SJCRH30 (cell line): Measurements from ENCODE around the gene RBFOX1. TPM values are rescaled to one million over a fixed set of nuclear protein-coding genes. Genes with fewer than 3 reads are reported as not detected.

Experiments
- DNase-seq, 2 experiments: peaks; one replicate each; pipeline ENCODE4 v3.0.0-alpha.2; 2015 to 2020
- H3K27ac ChIP-seq: fragments of 250-450 bp; sonication (Bioruptor Pico); 2 replicates; pipeline ENCODE4 v1.5.1; 2020; ENCODE audit warnings: mild to moderate bottlenecking, moderate library complexity
- H3K27me3 ChIP-seq: fragments of 250-450 bp; sonication (Bioruptor Pico); 2 replicates; pipeline ENCODE4 v1.5.1; 2020; ENCODE audit warnings: mild to moderate bottlenecking, moderate library complexity
- H3K36me3 ChIP-seq: fragments of 250-450 bp; sonication (Bioruptor Pico); 2 replicates; pipeline ENCODE4 v1.5.1; 2020; ENCODE audit warnings: mild to moderate bottlenecking, moderate library complexity
- H3K4me1 ChIP-seq: fragments of 250-450 bp; sonication (Bioruptor Pico); 2 replicates; pipeline ENCODE4 v1.5.1; 2020; ENCODE audit warnings: mild to moderate bottlenecking, moderate library complexity
- H3K4me3 ChIP-seq: fragments of 250-450 bp; sonication (Bioruptor Pico); 2 replicates; pipeline ENCODE4 v1.5.1; 2020; ENCODE audit warnings: mild to moderate bottlenecking, moderate library complexity
- H3K9me3 ChIP-seq: fragments of 250-450 bp; sonication (Bioruptor Pico); replicated peaks from 2 replicates; pipeline ENCODE4 v1.5.1; 2020; ENCODE audit warnings: mild to moderate bottlenecking, moderate library complexity
- total RNA-seq: library from RNA; depleted of rRNA; stranded (reverse); fragments of >200 nt; shearing (Covaris generic); gene quantifications from 2 replicates; pipeline ENCODE4 v1.2.3, GENCODE V29; 2014

The RBFOX1 gene
- total RNA-seq, 1 experiment from 2014 or later: 11.6 TPM

DNA sequence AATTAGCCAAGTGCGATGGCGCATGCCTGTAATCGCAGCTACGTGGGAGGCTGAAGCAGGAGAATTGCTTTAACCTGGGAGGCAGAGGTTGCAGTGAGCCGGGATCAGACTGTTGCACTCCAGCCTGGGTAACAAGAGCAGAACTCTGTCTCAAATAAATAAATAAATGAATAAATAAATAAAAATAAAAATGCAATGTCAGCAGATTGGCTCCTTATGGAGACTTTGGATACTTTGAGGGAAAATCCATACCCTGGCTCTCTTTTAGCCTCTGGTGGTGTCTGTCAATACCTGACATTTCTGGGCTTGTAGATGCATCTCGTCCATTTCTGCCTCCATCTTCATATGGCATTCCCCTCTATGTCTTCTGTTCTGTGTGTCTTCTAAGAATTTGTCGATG lies 66.7 kb downstream of the RBFOX1 start:
- no peaks in the 10 kb centered on the region for H3K36me3 ChIP-seq
- H3K27ac ChIP-seq: no peak overlapping the region
- no peaks in the 10 kb centered on the region for H3K9me3 ChIP-seq
- H3K4me3 ChIP-seq: no peak overlapping the region
- H3K27me3 ChIP-seq: no peaks in the 10 kb centered on the region
- DNase-seq: no peak
- peaks cover 47% of the 10 kb centered on the region for H3K4me1 ChIP-seq

DNA sequence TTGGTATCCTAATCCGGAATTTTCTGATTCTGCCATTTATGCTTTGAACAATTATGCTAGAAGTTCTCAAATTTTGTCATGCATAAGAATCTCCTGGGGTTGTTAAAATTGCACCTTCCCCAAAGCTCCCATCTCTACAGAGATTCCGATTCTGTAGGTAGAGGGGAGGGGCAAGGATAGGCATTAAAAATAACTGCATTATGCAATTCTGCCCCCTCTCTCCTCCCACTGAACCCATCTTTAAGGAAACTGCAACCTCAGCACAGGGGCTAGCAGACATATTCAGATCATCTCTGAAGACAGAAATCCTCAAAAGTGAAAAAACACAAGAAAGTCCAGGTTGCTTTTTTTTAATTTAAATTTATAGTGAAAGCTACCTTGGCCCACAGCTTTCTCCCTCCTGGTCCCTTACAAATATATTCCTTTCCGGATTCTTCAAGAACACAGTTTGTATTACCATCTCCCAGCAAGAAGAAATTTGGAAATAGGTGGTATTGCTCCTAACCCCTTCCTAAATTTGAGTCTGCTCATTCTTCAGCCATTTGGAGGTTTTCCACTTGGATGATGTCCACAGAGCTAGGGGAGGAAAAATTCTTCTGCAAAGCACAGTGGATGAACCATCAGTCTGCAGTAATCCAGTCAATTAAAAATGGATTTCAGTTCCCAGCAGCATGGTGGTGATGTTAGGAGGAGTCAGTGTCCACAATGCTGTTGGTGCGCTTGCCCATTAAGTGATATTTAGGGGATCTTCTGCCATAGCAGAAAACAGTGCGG lies 67.7 kb downstream of the RBFOX1 start:
- Histone ChIP-seq H3K4me3 (no peak overlapping the region), H3K9me3 (no peaks in the 10 kb centered on the region), H3K36me3 (no peaks in the 10 kb centered on the region), H3K27me3 (no peaks in the 10 kb centered on the region), H3K27ac (no peak overlapping the region), H3K4me1 (peaks cover 43% of the 10 kb centered on the region)
- no peak for DNase-seq

DNA sequence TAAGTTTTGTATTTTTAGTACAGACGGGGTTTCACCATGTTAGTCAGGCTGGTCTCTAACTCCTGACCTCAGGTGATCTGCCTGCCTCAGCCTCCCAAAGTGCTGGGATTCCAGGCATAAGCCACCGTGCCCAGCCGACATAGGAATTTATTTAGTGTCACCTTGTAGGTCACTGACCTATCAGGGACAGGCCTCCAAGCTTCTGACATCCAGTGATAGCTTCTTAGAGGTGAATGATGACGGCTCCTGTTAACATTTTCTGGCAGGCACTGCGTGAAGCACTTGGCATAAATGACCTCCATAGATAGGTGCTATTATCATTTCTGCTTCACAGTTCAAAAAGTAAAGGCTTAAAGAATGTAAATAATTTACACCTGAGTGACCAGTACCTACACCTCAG lies 71.6 kb downstream of the RBFOX1 start:
- no peaks in the 10 kb centered on the region for H3K36me3 ChIP-seq
- no peak for DNase-seq
- no peaks in the 10 kb centered on the region for H3K9me3 ChIP-seq
- H3K27me3 ChIP-seq: no peaks in the 10 kb centered on the region
- H3K4me3 ChIP-seq: no peak overlapping the region
- peak overlapping the region; percentile 63 for H3K27ac ChIP-seq
- peaks cover 19% of the 10 kb centered on the region for H3K4me1 ChIP-seq

DNA sequence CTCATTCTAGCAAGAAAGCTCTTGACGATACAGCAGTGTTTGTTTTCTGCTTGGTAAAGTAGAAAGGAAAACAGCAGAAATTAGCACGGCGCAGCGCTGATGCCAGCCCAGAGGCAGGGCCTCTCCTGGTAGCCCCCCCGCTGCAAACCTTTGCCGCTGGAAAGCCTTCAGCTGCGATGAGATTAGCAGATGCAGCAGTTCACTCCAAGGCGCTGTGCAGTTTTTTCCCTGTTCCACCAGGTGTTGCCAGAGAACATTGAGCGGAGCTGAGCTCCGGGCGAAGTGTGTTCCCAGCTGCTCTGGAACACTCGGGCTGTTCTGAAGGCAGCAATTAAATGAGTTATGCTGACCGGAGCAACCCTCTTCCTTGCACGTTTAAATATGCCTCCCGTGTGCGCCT lies 72.5 kb downstream of the RBFOX1 start:
- Histone ChIP-seq H3K27ac (peak overlapping the region; percentile 63), H3K27me3 (no peaks in the 10 kb centered on the region), H3K4me3 (peak overlapping the region; percentile 49), H3K4me1 (peaks cover 14% of the 10 kb centered on the region), H3K36me3 (no peaks in the 10 kb centered on the region), H3K9me3 (no peaks in the 10 kb centered on the region)
- DNase-seq: peak; percentile 88 to 93

DNA sequence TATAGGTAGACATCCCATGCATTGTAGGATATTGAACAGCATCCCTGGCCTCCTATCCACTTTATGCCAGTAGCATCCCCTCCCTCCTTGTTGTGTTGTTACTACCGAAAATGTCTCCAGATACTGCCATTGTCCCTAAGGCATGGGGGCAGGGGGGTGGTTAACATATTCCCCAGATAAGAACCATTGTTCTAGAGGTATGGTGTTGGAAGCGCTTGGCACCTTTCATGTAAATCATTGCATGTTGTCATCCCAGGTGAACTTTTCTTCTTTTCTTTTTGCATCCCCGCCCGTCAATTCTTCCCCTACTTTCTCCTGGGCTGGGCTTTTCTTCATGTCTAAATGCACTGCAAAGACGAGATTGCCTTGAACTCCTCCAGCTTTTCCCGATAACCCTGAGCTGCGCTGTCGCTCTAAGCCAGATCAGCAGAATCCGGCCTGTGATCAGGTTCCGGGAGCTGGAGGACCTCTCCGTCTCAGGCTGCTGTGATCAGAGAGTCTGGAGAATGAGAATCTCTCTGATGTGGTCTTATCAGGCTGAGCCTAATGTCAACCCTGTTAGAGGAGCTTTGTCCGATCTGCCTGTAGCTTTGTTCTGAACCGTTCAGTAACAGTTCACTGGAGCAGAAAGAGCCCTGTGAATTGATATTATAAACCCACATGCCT lies 76.2 kb downstream of the RBFOX1 start:
- Histone ChIP-seq H3K4me1 (peaks cover 14% of the 10 kb centered on the region), H3K36me3 (no peaks in the 10 kb centered on the region)
- DNase-seq: no peak

DNA sequence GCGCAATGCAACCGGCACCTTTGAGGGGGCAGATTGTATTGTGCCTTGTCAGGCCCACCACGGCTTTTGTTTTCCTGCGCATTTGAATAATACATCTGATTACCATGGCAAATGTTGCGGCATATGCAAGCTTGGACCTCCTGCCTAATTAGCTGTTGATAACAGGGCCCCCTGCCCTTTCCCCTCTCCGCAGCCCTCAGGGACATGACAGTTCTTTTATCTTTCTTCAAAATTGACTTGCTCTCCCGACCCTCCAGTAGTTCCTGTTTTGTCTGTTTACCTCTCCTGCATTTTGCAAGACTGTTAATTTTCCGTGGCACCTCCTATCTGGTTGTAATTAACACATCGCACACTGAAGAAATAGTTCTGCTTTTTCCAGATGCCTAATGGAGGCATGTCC lies 86.8 kb downstream of the RBFOX1 start:
- Histone ChIP-seq H3K36me3 (no peaks in the 10 kb centered on the region), H3K9me3 (no peaks in the 10 kb centered on the region), H3K27me3 (no peaks in the 10 kb centered on the region), H3K4me1 (no peaks in the 10 kb centered on the region), H3K4me3 (no peak overlapping the region), H3K27ac (no peak overlapping the region)
- DNase-seq: no peak

More for the DNA sequence above, 76.2 kb downstream of the RBFOX1 start:
- Histone ChIP-seq H3K9me3 (no peaks in the 10 kb centered on the region), H3K27me3 (no peaks in the 10 kb centered on the region), H3K4me3 (no peak overlapping the region), H3K27ac (no peak overlapping the region)

DNA sequence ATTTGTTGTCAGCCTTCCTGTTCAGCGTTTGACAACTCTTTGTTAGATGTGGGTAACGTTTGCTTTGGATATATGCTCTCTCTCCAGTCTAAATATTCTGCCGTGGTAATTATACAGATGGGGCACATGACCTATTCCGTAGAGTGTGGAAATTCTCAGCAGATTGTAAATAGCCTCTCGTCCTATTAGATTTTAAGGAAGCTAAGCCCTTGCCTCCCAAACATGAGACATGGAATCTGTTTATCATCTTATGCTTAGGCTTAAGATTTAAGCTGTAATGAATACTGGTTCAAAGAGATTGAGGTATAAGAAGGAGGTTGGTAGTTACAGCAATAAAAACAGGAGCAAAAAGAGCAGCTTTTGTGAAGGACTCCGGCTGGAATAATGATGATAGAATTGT lies 87.4 kb downstream of the RBFOX1 start:
- Histone ChIP-seq H3K27ac (no peak overlapping the region), H3K4me1 (no peaks in the 10 kb centered on the region), H3K4me3 (no peak overlapping the region), H3K36me3 (no peaks in the 10 kb centered on the region), H3K27me3 (no peaks in the 10 kb centered on the region), H3K9me3 (no peaks in the 10 kb centered on the region)
- DNase-seq: no peak

DNA sequence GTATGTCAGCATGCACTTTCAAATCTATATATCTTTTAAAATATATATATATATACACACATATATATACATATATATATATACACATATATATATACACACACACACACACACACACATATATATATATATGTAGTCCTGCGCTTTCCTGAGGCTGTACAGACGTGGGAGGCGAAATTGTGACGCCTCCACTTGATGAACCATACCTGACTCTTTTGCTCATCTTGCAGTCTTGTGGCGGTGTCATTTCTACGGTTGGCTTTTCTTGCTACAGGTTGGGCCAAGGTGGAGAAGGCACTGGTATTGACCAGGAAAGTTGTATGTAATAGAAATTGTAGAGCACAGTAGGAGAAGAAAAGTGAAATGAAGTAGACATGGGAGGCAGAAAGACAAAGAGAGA lies 88.2 kb downstream of the RBFOX1 start:
- no peaks in the 10 kb centered on the region for H3K9me3 ChIP-seq
- H3K27me3 ChIP-seq: no peaks in the 10 kb centered on the region
- no peak overlapping the region for H3K4me3 ChIP-seq
- H3K4me1 ChIP-seq: no peaks in the 10 kb centered on the region
- H3K27ac ChIP-seq: no peak overlapping the region
- no peak for DNase-seq
- H3K36me3 ChIP-seq: no peaks in the 10 kb centered on the region

DNA sequence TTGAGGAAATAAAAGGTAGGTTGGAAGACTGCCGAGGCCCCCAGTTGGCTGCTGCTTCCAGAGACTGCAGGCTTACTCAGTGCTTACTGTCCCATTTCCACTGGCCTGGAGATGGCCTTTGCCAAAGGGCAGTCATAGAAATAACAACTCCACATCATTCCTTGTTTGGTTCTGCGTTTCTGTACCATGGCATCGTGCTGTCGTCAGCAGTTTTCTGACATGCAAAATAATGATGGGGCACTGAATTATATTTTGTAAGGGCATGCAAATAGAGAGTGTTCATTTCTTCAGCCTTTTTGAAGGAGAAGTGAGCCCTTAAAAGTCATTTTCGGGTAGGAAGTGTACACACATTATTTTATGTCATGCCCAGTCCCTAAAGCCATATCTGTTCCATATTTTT lies 88.9 kb downstream of the RBFOX1 start:
- H3K9me3 ChIP-seq: no peaks in the 10 kb centered on the region
- H3K4me3 ChIP-seq: no peak overlapping the region
- H3K27me3 ChIP-seq: no peaks in the 10 kb centered on the region
- no peaks in the 10 kb centered on the region for H3K36me3 ChIP-seq
- no peak for DNase-seq
- H3K27ac ChIP-seq: no peak overlapping the region
- H3K4me1 ChIP-seq: no peaks in the 10 kb centered on the region

DNA sequence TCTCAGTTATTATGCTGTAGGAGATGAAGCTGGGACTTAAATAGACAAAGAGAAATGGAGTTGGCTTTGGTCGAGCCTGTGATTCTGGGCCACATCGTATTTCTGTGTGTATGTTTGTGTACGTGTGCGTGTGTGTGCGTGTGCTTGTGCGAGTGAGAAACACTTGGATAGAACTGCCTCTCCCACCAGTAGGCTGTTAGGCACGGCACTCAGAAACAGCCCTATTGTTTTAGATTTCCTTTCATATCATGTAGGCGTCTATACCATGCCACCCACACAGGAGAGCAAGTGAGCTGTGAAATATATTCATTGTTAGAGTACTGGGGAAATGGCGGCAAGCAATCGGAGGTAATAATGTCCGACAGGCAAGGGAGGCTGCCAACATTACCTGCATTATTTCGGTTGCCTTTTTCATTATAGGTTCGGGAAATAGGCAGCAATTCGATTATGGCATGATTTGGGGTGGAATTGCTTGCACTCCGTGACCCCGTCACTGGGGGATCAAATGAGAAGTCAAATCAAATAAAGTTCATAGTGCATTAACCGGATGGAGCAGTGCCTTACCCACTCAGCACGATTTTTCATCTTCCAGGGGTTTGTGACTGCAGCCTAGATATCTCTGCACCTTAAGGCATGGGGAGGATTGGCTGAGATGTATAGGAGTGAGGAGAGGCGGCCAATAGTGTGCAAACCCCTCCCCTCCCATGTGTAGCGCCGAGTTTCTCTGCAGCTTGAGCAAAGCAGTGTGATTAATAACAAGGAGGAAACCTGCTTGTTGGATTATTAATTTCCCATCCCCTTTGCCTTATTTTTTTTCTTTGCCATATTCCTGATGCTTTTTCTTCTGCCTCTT lies 89.6 kb downstream of the RBFOX1 start:
- H3K27me3 ChIP-seq: no peaks in the 10 kb centered on the region
- no peaks in the 10 kb centered on the region for H3K36me3 ChIP-seq
- no peak overlapping the region for H3K27ac ChIP-seq
- no peak for DNase-seq
- no peaks in the 10 kb centered on the region for H3K9me3 ChIP-seq
- H3K4me1 ChIP-seq: no peaks in the 10 kb centered on the region
- no peak overlapping the region for H3K4me3 ChIP-seq

DNA sequence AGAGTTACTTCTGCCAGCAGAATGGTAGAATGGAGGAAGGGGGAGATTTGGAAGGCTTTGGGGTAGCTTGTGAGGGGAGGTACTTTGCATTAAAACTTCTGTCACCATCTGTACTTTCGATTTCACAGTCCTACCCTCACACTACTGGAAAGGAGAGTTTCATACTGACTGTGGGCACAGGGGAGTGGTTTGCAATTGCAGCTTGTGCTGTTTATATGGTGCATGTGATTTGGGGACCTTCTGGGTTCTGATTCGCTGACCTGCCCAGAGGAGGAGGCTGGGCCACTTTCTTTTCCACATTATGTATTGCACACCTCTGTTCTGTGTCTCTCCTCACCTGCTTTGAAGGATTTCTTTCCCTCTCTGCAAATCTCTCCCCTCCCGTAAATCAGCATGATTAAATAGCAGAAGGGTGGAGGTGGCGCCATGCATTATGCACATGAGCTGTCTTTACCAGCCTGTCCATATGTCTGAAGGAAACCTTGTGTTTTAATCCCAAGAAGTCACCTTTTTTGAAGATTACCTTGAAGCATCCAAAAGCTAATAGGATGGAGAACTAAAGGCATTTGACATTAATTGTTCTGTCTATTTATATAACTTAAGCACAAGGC lies 90.9 kb downstream of the RBFOX1 start:
- no peak for DNase-seq
- no peaks in the 10 kb centered on the region for H3K4me1 ChIP-seq
- no peak overlapping the region for H3K4me3 ChIP-seq
- H3K9me3 ChIP-seq: no peaks in the 10 kb centered on the region
- H3K27me3 ChIP-seq: no peaks in the 10 kb centered on the region
- no peak overlapping the region for H3K27ac ChIP-seq
- no peaks in the 10 kb centered on the region for H3K36me3 ChIP-seq

DNA sequence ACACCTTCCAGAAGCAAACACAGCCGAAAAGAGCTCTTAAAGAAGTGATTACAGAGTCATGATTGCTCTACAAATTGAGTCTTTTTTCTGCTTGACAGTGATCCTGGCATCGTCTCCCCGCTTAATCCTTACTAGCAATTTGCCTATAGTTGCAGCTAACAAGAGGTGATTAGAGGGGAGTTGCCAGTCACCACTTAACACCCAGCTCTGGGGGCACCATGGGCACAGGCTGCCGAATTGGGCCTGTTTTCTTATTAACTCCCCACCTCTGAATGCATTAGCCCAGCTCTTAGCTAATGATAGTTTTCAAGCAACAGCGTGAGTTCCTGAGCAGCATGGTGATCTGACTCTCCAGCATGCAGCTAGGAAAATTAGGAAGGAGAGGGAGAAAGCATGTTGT lies 93.5 kb downstream of the RBFOX1 start:
- no peaks in the 10 kb centered on the region for H3K27me3 ChIP-seq
- H3K27ac ChIP-seq: no peak overlapping the region
- no peaks in the 10 kb centered on the region for H3K36me3 ChIP-seq
- no peaks in the 10 kb centered on the region for H3K9me3 ChIP-seq
- no peak overlapping the region for H3K4me3 ChIP-seq
- DNase-seq: no peak
- no peaks in the 10 kb centered on the region for H3K4me1 ChIP-seq

DNA sequence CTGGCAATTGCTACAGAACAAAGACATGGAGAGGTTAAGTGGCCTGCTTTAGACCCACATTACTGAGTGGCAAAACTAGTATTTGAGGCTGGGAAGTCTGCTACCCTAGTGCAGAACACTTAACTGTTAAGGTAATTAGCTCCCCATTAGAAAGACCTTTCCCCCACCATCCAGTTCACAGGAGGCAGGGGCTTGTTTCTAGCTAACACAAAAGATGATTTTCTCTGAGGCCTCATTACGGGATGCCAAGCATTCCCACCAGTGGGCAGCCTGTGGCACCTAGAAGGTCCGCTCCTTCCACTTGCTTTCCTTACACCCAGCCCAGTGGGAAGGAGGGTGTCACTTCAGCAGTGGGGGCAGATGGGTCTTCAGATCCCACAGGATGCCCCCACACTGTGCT lies 99.1 kb downstream of the RBFOX1 start:
- Histone ChIP-seq H3K4me1 (no peaks in the 10 kb centered on the region), H3K4me3 (no peak overlapping the region), H3K27ac (no peak overlapping the region), H3K27me3 (no peaks in the 10 kb centered on the region), H3K36me3 (no peaks in the 10 kb centered on the region), H3K9me3 (no peaks in the 10 kb centered on the region)
- DNase-seq: no peak

DNA sequence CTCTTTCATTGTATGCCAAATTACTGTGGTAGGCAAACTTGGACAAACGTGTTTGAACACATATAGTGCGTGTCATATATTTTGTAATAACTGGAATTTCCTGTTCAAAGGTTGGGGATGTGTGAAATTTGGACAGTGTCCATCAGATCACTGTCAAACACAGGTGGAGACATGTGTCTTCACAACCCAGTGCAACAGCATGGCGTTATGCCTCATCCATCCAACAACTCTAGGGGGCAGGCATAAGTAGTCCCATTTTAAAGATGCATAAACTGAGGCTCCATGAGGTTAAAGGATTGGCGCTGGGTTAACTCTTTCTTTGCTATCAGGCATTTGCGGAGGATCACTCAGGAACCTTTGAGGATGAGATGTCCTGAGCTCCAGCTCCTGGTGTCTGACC lies 103.7 kb downstream of the RBFOX1 start:
- Histone ChIP-seq H3K4me1 (no peaks in the 10 kb centered on the region), H3K27me3 (no peaks in the 10 kb centered on the region), H3K27ac (no peak overlapping the region), H3K4me3 (no peak overlapping the region), H3K36me3 (no peaks in the 10 kb centered on the region), H3K9me3 (no peaks in the 10 kb centered on the region)
- no peak for DNase-seq
